ENCODE data around the gene PDE11A.
"Not testable (repeated sequence)": the region's sequence is repeated elsewhere in the genome, so short reads cannot be mapped to it uniquely, and the experiment has no call there.

PDE11A gene

GRCh38 chr2:177881921-177882320, 190.7 kb downstream of the PDE11A start:
- DNase-seq, result no peak

GRCh38 chr2:177881008-177881747, 191.4 kb downstream of the PDE11A start:
- DNase-seq, result no peak

GRCh38 chr2:177880285-177880684, 192.3 kb downstream of the PDE11A start:
- DNase-seq, result no peak

GRCh38 chr2:177876950-177877349, 195.6 kb downstream of the PDE11A start:
- DNase-seq, result no peak

- DNase-seq, result no peak
Observed at GRCh38 chr2:177874686-177875085, 197.9 kb downstream of the PDE11A start.

GRCh38 chr2:177873915-177874314, 198.7 kb downstream of the PDE11A start:
- no peak for DNase-seq

GRCh38 chr2:177872286-177872685, 200.3 kb downstream of the PDE11A start:
- DNase-seq, result no peak

GRCh38 chr2:177869912-177870311, 202.7 kb downstream of the PDE11A start:
- DNase-seq, result no peak

- DNase-seq, result no peak
Observed at GRCh38 chr2:177869209-177869608, 203.4 kb downstream of the PDE11A start.

GRCh38 chr2:177868806-177869205, 203.8 kb downstream of the PDE11A start:
- DNase-seq, result no peak

GRCh38 chr2:177857538-177857937, 215.0 kb downstream of the PDE11A start:
- no peak for DNase-seq

GRCh38 chr2:177852389-177852788, 220.2 kb downstream of the PDE11A start:
- no peak for DNase-seq

GRCh38 chr2:177843188-177843587, 229.4 kb downstream of the PDE11A start:
- no peak for DNase-seq

GRCh38 chr2:177842243-177842642, 230.3 kb downstream of the PDE11A start:
- DNase-seq, result no peak

- DNase-seq, result not testable (repeated sequence)
Observed at GRCh38 chr2:177835418-177836204, 237.0 kb downstream of the PDE11A start.

- no peak for DNase-seq
Observed at GRCh38 chr2:177832611-177833433, 239.8 kb downstream of the PDE11A start.

GRCh38 chr2:177830881-177831386, 241.6 kb downstream of the PDE11A start:
- no peak for DNase-seq

- no peak for DNase-seq
Observed at GRCh38 chr2:177828557-177828956, 244.0 kb downstream of the PDE11A start.

GRCh38 chr2:177826897-177827296, 245.7 kb downstream of the PDE11A start:
- no peak for DNase-seq

GRCh38 chr2:177822941-177823340, 249.6 kb downstream of the PDE11A start:
- no peak for DNase-seq

GRCh38 chr2:177818412-177818811, 254.2 kb downstream of the PDE11A start:
- DNase-seq, result no peak

GRCh38 chr2:177817300-177817699, 255.3 kb downstream of the PDE11A start:
- DNase-seq, result no peak

- DNase-seq, result no peak
Observed at GRCh38 chr2:177816766-177817165, 255.8 kb downstream of the PDE11A start.
